ENCODE results near the gene CDON. TPM values are rescaled to one million over a fixed set of nuclear protein-coding genes. Genes with fewer than 3 reads are reported as not detected.

The CDON gene
- total RNA-seq, 1 donor from 2014 or later: 157 TPM

GRCh38 chr11:125953401-125953935, 109.2 kb downstream of the CDON start:
- H3K36me3 Mint-ChIP-seq: peaks cover 11% of the 10 kb centered on the region
- no peak for TF ChIP-seq CTCF (conservative IDR thresholded peaks at IDR 0.05)
- no peaks in the 10 kb centered on the region for H3K9me3 Mint-ChIP-seq
- no peak for DNase-seq (ENCODE audit: extremely low spot score, unreplicated experiment)
- no peaks in the 10 kb centered on the region for H3K27me3 Mint-ChIP-seq
- peaks cover 13% of the 10 kb centered on the region for H3K4me1 Mint-ChIP-seq (ENCODE audit: unreplicated experiment)
- no peak overlapping the region for H3K27ac Mint-ChIP-seq
- no peak overlapping the region for H3K4me3 Mint-ChIP-seq

GRCh38 chr11:125952973-125953372, 109.7 kb downstream of the CDON start:
- no peaks in the 10 kb centered on the region for H3K9me3 Mint-ChIP-seq
- peaks cover 11% of the 10 kb centered on the region for H3K36me3 Mint-ChIP-seq
- TF ChIP-seq CTCF (conservative IDR thresholded peaks at IDR 0.05): no peak
- no peak for DNase-seq (ENCODE audit: extremely low spot score, unreplicated experiment)
- H3K4me3 Mint-ChIP-seq: no peak overlapping the region
- peak overlapping the region; percentile 36 for H3K27ac Mint-ChIP-seq
- peaks cover 13% of the 10 kb centered on the region for H3K4me1 Mint-ChIP-seq (ENCODE audit: unreplicated experiment)
- H3K27me3 Mint-ChIP-seq: no peaks in the 10 kb centered on the region

- Mint-ChIP-seq H3K4me3 (no peak overlapping the region), H3K36me3 (peaks cover 7% of the 10 kb centered on the region), H3K9me3 (no peaks in the 10 kb centered on the region), H3K27me3 (no peaks in the 10 kb centered on the region), H3K4me1 (ENCODE audit: unreplicated experiment) (peaks cover 13% of the 10 kb centered on the region), H3K27ac (peak overlapping the region; percentile 36)
- DNase-seq (ENCODE audit: extremely low spot score, unreplicated experiment): no peak
- no peak for TF ChIP-seq CTCF (conservative IDR thresholded peaks at IDR 0.05)
Observed at GRCh38 chr11:125952559-125952958, 110.1 kb downstream of the CDON start.

GRCh38 chr11:125951731-125952130, 110.9 kb downstream of the CDON start:
- H3K27me3 Mint-ChIP-seq: no peaks in the 10 kb centered on the region
- H3K4me3 Mint-ChIP-seq: no peak overlapping the region
- H3K9me3 Mint-ChIP-seq: no peaks in the 10 kb centered on the region
- H3K27ac Mint-ChIP-seq: peak overlapping the region; percentile 40
- peaks cover 7% of the 10 kb centered on the region for H3K36me3 Mint-ChIP-seq
- no peak for DNase-seq (ENCODE audit: extremely low spot score, unreplicated experiment)
- peaks cover 13% of the 10 kb centered on the region for H3K4me1 Mint-ChIP-seq (ENCODE audit: unreplicated experiment)
- no peak for TF ChIP-seq CTCF (conservative IDR thresholded peaks at IDR 0.05)

- Mint-ChIP-seq H3K4me1 (ENCODE audit: unreplicated experiment) (peaks cover 13% of the 10 kb centered on the region), H3K4me3 (no peak overlapping the region), H3K27me3 (no peaks in the 10 kb centered on the region), H3K27ac (peak overlapping the region; percentile 40), H3K36me3 (peaks cover 7% of the 10 kb centered on the region), H3K9me3 (no peaks in the 10 kb centered on the region)
- DNase-seq (ENCODE audit: extremely low spot score, unreplicated experiment): no peak
- TF ChIP-seq CTCF (conservative IDR thresholded peaks at IDR 0.05): no peak
Observed at GRCh38 chr11:125950696-125951651, 111.7 kb downstream of the CDON start.
